ENCODE data around the gene AK3.
A peak's percentile ranks its signal among the peaks of the same experiment; 100 is the strongest.

The AK3 gene

DNA sequence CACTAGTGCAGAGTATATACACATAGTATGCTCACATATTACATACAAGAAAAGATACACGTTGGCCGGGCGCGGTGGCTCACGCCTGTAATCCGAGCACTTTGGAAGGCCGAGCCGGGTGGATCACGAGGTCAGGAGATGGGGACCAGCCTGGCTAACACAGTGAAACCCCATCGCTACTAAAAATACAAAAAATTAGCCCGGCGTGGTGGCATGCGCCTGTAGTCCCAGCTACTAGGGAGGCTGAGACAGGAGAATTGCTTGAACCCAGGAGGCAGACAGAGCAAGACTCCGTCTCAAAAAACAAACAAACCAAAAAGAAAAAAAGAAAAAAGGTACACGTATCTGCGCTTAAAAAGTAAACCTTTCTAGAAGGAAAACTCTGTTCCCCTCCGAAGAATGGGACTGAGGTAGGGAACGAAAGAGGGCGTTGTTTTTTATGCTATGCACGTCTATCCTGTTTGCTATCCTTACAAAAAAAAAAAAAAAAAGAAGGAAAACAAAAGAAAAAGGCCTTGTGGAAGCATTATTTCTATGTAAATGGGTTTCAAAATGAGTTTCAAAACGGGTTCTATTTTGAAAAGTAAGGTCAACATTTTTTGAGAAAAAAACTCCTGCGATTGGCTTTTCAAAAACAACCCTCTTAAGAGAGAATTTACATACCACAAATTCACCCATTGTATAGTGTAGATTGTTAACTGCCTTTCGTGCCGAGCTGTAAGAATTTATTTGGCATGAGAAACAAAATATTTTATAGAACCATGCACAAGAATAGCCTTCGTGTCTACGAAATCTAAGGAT is 1.2 kb downstream of the AK3 start:
- H3K4me3 ChIP-seq (ENCODE audit: low read depth, low read length), result peak overlapping the region; percentile 84
- TF ChIP-seq, protein P1, sequence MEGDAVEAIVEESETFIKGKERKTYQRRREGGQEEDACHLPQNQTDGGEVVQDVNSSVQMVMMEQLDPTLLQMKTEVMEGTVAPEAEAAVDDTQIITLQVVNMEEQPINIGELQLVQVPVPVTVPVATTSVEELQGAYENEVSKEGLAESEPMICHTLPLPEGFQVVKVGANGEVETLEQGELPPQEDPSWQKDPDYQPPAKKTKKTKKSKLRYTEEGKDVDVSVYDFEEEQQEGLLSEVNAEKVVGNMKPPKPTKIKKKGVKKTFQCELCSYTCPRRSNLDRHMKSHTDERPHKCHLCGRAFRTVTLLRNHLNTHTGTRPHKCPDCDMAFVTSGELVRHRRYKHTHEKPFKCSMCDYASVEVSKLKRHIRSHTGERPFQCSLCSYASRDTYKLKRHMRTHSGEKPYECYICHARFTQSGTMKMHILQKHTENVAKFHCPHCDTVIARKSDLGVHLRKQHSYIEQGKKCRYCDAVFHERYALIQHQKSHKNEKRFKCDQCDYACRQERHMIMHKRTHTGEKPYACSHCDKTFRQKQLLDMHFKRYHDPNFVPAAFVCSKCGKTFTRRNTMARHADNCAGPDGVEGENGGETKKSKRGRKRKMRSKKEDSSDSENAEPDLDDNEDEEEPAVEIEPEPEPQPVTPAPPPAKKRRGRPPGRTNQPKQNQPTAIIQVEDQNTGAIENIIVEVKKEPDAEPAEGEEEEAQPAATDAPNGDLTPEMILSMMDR (conservative IDR thresholded peaks at IDR 0.05; ENCODE audit: low read depth, low read length), result peak; percentile 5
- peak; percentile 20 for DNase-seq (ENCODE audit: low read depth)

DNA sequence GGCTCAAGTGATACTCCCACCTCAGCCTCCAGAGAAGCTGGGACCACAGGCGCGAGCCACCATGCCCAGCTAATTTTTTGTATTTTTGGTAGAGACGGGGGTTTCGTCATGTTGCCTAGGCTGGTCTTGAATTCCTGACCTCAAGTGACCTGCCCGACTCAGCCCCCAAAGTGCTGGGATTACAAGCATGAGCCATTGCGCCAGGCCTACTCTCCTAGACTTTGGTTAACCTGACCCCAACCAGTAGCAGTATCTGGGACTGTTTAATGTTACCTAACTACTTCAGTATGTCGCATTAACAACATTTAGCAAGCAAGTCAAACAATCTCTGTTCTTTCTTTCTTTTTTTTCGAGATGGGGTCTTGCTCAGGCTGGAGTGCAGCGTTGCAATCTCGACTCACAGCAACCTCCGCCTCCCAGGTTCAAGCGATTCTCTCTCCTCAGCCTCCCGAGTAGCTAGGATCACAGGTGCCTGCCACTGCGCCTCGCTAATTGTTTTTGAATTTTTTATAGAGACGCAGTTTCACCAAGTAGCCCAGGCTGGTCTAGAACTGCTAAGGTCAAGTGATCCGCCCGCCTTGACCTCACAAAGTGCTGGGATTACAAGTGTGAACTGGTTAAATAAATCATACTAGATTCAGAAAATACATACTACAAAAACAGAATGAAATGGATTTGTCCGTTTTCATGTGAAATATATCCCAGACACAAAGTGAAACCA is 2.0 kb downstream of the AK3 start:
- peak; percentile 15 for DNase-seq (ENCODE audit: low read depth)
- peak overlapping the region; percentile 84 for H3K4me3 ChIP-seq (ENCODE audit: low read depth, low read length)
- TF ChIP-seq, protein P1 (conservative IDR thresholded peaks at IDR 0.05; ENCODE audit: low read depth, low read length), result no peak

DNA sequence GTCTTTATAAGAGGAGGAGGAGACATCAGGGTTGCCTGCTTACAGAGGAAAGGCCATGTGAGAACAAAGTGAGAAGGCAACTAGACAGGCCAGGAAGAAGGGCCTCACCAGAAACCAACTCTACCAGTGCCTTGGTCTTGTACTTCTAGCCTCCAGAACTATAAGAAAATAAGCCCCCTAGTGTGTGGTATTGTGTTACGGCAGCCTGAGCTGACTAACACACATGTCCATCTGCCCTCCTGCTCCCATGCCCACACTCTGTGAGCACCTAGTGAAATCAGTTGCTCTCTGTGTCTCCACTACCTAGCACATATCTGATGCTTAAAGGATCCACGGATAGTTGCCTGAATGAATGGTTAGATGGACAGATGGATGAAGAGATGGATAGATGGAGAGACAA is 6.9 kb downstream of the AK3 start:
- DNase-seq (ENCODE audit: low read depth), result no peak
- no peak overlapping the region for H3K4me3 ChIP-seq (ENCODE audit: low read depth, low read length)
- TF ChIP-seq, protein P1 (conservative IDR thresholded peaks at IDR 0.05; ENCODE audit: low read depth, low read length), result no peak

DNA sequence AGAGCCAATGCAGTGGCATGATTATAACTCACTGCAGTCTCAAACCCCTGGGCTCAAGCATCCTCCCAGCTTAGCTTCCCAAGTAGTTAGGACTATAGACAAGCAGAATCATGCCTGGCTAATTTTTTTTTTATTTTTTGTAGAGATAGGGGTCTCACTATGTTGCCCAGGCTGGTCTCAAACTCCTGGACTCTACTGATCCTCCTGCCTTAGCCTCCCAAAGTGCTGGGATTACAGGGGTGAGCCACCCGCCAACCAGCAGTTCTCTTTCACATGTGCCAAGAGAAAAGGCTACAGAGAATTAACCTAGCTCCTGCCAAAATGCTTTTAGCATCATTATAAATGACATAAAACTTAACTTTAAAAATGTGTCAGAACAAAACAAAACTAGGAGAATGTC is 8.1 kb downstream of the AK3 start:
- no peak for DNase-seq (ENCODE audit: low read depth)
- H3K4me3 ChIP-seq (ENCODE audit: low read depth, low read length), result no peak overlapping the region
- TF ChIP-seq, protein P1 (conservative IDR thresholded peaks at IDR 0.05; ENCODE audit: low read depth, low read length), result no peak

DNA sequence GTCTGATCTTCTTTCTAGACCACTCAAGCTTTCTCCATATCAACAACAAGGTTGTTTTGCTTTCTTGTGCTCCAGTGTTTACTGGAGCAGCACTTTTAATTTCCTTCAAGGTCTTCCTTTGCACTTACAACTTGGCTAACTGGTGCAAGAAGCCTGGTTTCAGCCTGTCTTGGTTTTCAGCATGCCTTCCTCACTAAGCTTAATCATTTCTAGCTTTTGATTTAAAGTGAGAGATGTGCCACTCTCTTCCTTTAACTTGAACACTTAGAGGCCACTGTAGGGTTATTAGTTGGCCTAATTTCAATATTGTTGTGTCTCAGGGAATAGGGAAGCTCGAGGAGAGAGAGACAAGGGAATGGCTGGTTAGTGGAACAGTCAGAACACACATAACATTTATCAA is 13.4 kb downstream of the AK3 start:
- H3K4me3 ChIP-seq (ENCODE audit: low read depth, low read length), result no peak overlapping the region
- TF ChIP-seq, protein P1 (conservative IDR thresholded peaks at IDR 0.05; ENCODE audit: low read depth, low read length), result no peak
- no peak for DNase-seq (ENCODE audit: low read depth)

DNA sequence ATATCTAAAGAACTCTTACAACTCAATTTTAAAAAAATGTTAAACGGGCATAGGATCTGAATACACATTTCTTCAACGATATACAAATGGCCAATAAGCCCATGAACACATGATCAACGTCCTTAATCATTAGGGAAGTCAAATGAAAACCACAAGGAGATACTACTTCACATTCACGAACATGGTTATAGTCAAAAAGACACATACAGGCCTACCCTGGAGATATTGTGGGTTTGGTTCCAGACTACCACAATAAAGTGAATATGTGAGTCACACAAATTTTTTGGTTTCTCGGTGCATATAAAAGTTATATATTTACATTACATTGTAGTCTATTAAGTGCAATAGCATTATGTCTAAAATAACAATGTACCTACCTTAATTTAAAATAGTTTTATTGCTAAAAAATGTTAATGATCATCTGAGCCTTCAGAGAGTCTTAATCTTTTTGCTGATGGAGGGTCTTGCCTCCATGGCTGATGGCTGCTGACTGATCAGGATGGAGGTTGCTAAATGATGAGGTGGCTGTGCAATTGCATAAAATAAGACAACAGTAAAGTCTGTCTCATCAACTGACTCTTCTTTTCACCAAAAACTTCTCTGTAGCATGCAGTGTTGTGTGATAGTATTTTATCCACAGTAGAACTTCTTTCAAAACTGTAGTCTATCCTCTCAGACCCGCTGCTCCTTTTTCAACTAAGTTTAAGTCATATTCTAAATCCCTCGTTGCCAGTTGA is 15.1 kb downstream of the AK3 start:
- TF ChIP-seq, protein P1 (conservative IDR thresholded peaks at IDR 0.05; ENCODE audit: low read depth, low read length), result no peak
- DNase-seq (ENCODE audit: low read depth), result no peak

More for the DNA sequence above, 15.1 kb downstream of the AK3 start:
- H3K4me3 ChIP-seq (ENCODE audit: low read depth, low read length), result no peak overlapping the region
